Smooth muscle cell (in vitro differentiated cells): ENCODE measurements around the gene TIE1. TPM values are rescaled to one million over a fixed set of nuclear protein-coding genes. Genes with fewer than 3 reads are reported as not detected.

Experiments used
- DNase-seq: peaks from one replicate; lab custom pipeline; 2025; ENCODE audit not compliant: unreplicated experiment; lab: John Stamatoyannopoulos, UW
- H2AFZ ChIP-seq: fragments of 200-600 bp; sonication (generic); 2 replicates; pipeline ENCODE4 v1.6.0; 2016; ENCODE audit warnings: antibody characterized with exemption, low read depth, mild to moderate bottlenecking
- H3F3A ChIP-seq: fragments of 200-600 bp; sonication (generic); 2 replicates; pipeline ENCODE4 v1.6.0; 2017; ENCODE audit warnings: antibody characterized with exemption, low read depth
- H3K27ac ChIP-seq: fragments of 200-600 bp; sonication (generic); 2 replicates; pipeline ENCODE4 v1.5.1; 2016; ENCODE audit warnings: low read depth, mild to moderate bottlenecking
- H3K27me3 ChIP-seq: fragments of 200-600 bp; sonication (generic); 2 replicates; pipeline ENCODE4 v1.6.1; 2016; ENCODE audit warnings: low read depth, mild to moderate bottlenecking
- H3K36me3 ChIP-seq: fragments of 200-600 bp; sonication (generic); 2 replicates; pipeline ENCODE4 v1.5.1; 2016; ENCODE audit warnings: low read depth
- H3K4me1 ChIP-seq: fragments of 200-600 bp; sonication (generic); 2 replicates; pipeline ENCODE4 v1.5.1; 2016; ENCODE audit warnings: low read depth
- H3K4me2 ChIP-seq: fragments of 200-600 bp; sonication (generic); 2 replicates; pipeline ENCODE4 v1.6.0; 2016; ENCODE audit warnings: mild to moderate bottlenecking
- H3K4me3 ChIP-seq: fragments of 200-600 bp; sonication (generic); 2 replicates; pipeline ENCODE4 v1.5.1; 2016; ENCODE audit warnings: mild to moderate bottlenecking
- H3K79me2 ChIP-seq: fragments of 200-600 bp; sonication (generic); 2 replicates; pipeline ENCODE4 v1.6.0; 2016; ENCODE audit warnings: low read depth, mild to moderate bottlenecking
- H3K9ac ChIP-seq: fragments of 200-600 bp; sonication (generic); 2 replicates; pipeline ENCODE4 v1.6.0; 2016; ENCODE audit warnings: low read depth
- H3K9me3 ChIP-seq: fragments of 200-600 bp; sonication (generic); replicated peaks from 2 replicates; pipeline ENCODE4 v1.5.1; 2016; ENCODE audit warnings: low read depth
- H4K20me1 ChIP-seq: fragments of 200-600 bp; sonication (generic); 2 replicates; pipeline ENCODE4 v1.6.0; 2016; ENCODE audit warnings: low read depth
- CTCF ChIP-seq: fragments of 200-600 bp; sonication (generic); IDR thresholded peaks from 2 replicates; pipeline ENCODE4 v1.5.1; 2017; ENCODE audit warnings: borderline replicate concordance, mild to moderate bottlenecking, antibody characterized with exemption; ENCODE audit not compliant: insufficient read depth, poor library complexity, severe bottlenecking
- WGBS: methylation state at CpG from one replicate; pipeline ENCODE4 v1.1.7; 2016; ENCODE audit warnings: low lambda C conversion rate; 5-methylcytosine and 5-hydroxymethylcytosine counted together
- polyA plus RNA-seq: library from polyadenylated mRNA; unstranded; fragments of >200 nt; fragmentation: Nextera tagmentation; extraction: Ambion mirVana; gene quantifications from 2 replicates; pipeline ENCODE4 v1.2.1, GENCODE V29; 2016
- total RNA-seq: library from RNA; depleted of rRNA; stranded (reverse); fragments of >200 nt; gene quantifications from 2 replicates; pipeline ENCODE4 v1.2.3, GENCODE V29; 2014

Gene TIE1
- total and polyA plus RNA-seq, 2 experiments from 2014 or later: 0.18 to 0.73 TPM

- TF ChIP-seq CTCF: peak; percentile 14
- no peaks in the 10 kb centered on the region for H4K20me1 ChIP-seq
- H3K4me2 ChIP-seq: no peak overlapping the region
- H3K79me2 ChIP-seq: no peaks in the 10 kb centered on the region
- H2AFZ ChIP-seq: no peak overlapping the region
- H3K4me3 ChIP-seq: no peak overlapping the region
- no peaks in the 10 kb centered on the region for H3K4me1 ChIP-seq
- H3F3A ChIP-seq: no peaks in the 10 kb centered on the region
- DNase-seq: no peak
- H3K9ac ChIP-seq: no peak overlapping the region
- no peak overlapping the region for H3K27ac ChIP-seq
- WGBS: 91% methylated on average over 16 of the region's 16 CpGs
- no peaks in the 10 kb centered on the region for H3K27me3 ChIP-seq
- H3K9me3 ChIP-seq: no peaks in the 10 kb centered on the region
- H3K36me3 ChIP-seq: no peaks in the 10 kb centered on the region
Measured at GRCh38 chr1:43316738-43317520, 16.1 kb downstream of the TIE1 start.

DNA sequence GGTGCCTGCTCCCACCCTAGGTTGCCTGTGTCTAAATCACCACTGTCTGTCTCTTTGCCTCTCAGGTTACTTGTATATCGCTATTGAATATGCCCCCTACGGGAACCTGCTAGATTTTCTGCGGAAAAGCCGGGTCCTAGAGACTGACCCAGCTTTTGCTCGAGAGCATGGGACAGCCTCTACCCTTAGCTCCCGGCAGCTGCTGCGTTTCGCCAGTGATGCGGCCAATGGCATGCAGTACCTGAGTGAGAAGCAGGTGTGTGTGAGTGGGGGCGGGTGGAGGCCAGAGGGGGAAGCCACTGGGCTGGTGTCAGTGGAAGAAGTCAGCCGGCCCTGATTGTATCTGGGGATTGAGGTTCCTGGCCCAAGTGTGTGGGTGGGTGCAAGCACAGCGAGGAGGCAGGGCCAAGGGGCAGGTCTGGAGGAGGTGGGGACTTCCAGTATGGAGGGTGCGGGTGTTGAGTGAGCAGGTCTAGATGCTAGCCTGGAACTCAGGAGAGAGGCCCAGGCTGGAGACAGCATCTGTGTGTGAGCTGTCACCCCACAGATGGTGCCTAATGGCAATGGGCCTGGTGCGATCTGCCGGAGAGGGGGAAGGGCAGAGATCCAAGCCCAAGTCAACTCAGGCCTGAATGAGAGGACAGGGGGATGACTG, 17.2 kb downstream of the TIE1 start:
- Histone ChIP-seq H3K79me2 (no peaks in the 10 kb centered on the region), H3F3A (no peaks in the 10 kb centered on the region), H3K27ac (no peak overlapping the region), H3K36me3 (no peaks in the 10 kb centered on the region), H4K20me1 (no peaks in the 10 kb centered on the region), H3K4me3 (no peak overlapping the region), H3K4me1 (no peaks in the 10 kb centered on the region), H3K9me3 (no peaks in the 10 kb centered on the region), H3K4me2 (no peak overlapping the region), H3K27me3 (no peaks in the 10 kb centered on the region), H3K9ac (no peak overlapping the region), H2AFZ (no peak overlapping the region)
- no peak for TF ChIP-seq CTCF
- 87% methylated on average over 15 of the region's 15 CpGs for WGBS
- no peak for DNase-seq

DNA sequence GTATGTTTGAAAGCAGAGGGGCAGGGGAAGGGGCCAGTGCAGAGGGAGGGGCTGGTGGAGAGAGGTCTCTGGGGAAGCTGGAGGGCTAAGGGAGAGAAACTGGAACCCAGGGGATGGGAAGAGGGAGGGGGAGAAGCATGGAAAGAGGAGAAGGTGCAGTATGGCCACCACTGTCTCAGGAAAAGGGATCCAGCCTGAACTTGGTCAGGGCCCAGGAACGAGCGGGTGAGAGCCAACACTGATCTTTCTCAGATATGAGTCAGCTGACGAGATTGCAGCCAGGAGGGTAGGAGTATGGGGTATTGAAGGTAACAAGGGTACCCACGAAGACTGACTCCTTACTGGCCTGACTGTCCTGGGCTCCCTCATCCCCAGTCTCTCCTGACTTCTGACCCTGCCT, 18.0 kb downstream of the TIE1 start:
- Histone ChIP-seq H4K20me1 (no peaks in the 10 kb centered on the region), H3K36me3 (no peaks in the 10 kb centered on the region), H3F3A (no peaks in the 10 kb centered on the region), H3K27ac (no peak overlapping the region), H3K4me3 (no peak overlapping the region), H3K27me3 (no peaks in the 10 kb centered on the region), H2AFZ (no peak overlapping the region), H3K9ac (no peak overlapping the region), H3K4me1 (no peaks in the 10 kb centered on the region), H3K79me2 (no peaks in the 10 kb centered on the region), H3K4me2 (no peak overlapping the region), H3K9me3 (no peaks in the 10 kb centered on the region)
- no peak for TF ChIP-seq CTCF
- DNase-seq: no peak
- WGBS: 80% methylated on average over 4 of the region's 4 CpGs

- Histone ChIP-seq H4K20me1 (no peaks in the 10 kb centered on the region), H3K79me2 (no peaks in the 10 kb centered on the region), H3F3A (no peaks in the 10 kb centered on the region), H3K9ac (no peak overlapping the region), H3K27ac (no peak overlapping the region), H3K4me1 (no peaks in the 10 kb centered on the region), H3K36me3 (no peaks in the 10 kb centered on the region), H2AFZ (no peak overlapping the region), H3K9me3 (no peaks in the 10 kb centered on the region), H3K4me2 (no peak overlapping the region), H3K4me3 (no peak overlapping the region), H3K27me3 (no peaks in the 10 kb centered on the region)
- 95% methylated on average over 5 of the region's 5 CpGs for WGBS
- TF ChIP-seq CTCF: no peak
- DNase-seq: no peak
Measured at GRCh38 chr1:43319288-43319687, 18.5 kb downstream of the TIE1 start.
